Epithelial cell of proximal tubule (primary cell): Measurements from ENCODE around the gene KCNJ15. TPM values are rescaled to one million over a fixed set of nuclear protein-coding genes. Genes with fewer than 3 reads are reported as not detected.

ENCODE experiments used
- DNase-seq: peaks from one replicate; pipeline ENCODE4 v3.0.0-alpha.2; 2011; ENCODE audit warnings: low read depth
- H3K4me3 ChIP-seq: 2 replicates; pipeline ENCODE4 v1.5.1; 2011; ENCODE audit warnings: low read depth, mild to moderate bottlenecking, low read length
- total RNA-seq: library from RNA; depleted of rRNA; stranded (reverse); fragments of >200 nt; gene quantifications from 2 replicates; pipeline ENCODE4 v1.2.3, GENCODE V29; 2015
- TF ChIP-seq, protein P1 (sequence below): conservative IDR thresholded peaks from 2 replicates; pipeline ENCODE4 v1.5.1; 2012; ENCODE audit warnings: low read depth, mild to moderate bottlenecking, low read length

KCNJ15 gene
- total RNA-seq, 1 donor from 2014 or later = 38.9 TPM

DNA sequence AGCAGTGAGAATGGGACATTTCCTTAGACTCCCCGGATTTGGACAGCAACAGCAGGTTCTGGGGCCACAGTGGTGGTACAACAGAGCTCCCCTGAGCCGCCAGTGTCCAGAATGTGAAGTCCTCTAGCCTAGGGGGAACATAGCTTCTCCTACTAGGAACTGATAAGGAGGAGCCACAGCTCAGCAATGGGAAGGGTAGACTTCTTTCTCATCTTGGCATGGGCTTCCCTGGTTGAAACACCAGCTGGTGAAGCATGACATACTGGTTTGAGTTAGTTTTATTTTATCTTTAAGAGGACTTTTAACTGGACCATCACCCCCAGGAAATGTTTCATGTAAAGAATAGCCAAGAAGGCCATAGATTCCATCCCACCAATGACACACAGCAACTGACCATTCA is 68.4 kb downstream of the KCNJ15 start:
- TF ChIP-seq, protein P1, sequence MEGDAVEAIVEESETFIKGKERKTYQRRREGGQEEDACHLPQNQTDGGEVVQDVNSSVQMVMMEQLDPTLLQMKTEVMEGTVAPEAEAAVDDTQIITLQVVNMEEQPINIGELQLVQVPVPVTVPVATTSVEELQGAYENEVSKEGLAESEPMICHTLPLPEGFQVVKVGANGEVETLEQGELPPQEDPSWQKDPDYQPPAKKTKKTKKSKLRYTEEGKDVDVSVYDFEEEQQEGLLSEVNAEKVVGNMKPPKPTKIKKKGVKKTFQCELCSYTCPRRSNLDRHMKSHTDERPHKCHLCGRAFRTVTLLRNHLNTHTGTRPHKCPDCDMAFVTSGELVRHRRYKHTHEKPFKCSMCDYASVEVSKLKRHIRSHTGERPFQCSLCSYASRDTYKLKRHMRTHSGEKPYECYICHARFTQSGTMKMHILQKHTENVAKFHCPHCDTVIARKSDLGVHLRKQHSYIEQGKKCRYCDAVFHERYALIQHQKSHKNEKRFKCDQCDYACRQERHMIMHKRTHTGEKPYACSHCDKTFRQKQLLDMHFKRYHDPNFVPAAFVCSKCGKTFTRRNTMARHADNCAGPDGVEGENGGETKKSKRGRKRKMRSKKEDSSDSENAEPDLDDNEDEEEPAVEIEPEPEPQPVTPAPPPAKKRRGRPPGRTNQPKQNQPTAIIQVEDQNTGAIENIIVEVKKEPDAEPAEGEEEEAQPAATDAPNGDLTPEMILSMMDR = no peak
- DNase-seq = no peak
- no peak overlapping the region for H3K4me3 ChIP-seq

DNA sequence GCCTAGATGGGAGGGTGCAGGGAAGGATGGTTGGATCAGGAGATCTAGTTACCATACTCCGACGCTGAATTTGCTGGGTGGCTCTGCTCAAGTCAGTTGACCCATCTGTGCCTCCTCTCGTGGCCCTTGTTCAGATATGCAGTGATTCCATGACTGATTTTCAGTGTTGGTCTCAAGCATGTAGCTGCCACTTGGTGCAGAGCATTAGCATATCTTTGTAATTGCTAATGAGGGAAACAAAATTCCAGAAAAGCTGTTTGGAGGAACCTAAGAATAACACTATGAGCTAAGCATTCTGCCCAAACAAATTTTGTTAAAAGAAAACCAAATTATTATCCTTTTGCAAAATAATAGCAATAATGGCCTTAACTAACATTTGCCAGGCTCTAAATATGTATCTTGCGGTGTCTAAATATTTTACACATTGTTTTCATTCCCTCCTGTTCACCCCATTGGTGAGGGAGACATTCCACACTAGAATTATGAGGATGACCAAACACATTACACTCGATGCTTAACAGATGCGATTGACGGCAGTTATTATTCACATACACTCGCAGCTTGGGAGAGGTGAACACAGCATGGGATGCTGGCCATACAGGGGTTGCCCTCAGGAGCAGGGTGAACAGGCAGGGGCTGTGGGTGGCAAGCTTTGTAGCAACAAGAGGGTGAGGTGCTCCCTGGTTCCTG is 69.1 kb downstream of the KCNJ15 start:
- H3K4me3 ChIP-seq = no peak overlapping the region
- DNase-seq = no peak
- TF ChIP-seq, protein P1 = no peak

DNA sequence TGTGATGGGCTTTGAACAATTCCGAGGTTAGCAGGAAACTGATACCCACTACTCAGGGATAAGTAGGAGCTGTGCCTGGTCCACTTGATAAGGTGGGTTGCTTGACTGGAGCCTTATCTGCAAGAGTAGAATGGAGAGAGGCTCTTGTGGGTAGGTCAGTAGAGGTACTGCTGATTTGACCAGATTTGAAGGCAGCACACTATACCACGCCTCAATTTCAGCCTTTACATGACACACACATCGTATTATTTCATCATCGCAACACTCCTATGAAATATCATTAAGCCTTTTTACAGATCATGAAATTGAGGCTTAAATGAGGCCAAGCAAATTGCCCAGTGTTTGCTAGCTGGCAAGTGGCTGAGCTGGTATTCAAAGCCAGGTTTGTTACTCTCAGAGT is 69.6 kb downstream of the KCNJ15 start:
- H3K4me3 ChIP-seq = no peak overlapping the region
- TF ChIP-seq, protein P1 = no peak
- DNase-seq = no peak

DNA sequence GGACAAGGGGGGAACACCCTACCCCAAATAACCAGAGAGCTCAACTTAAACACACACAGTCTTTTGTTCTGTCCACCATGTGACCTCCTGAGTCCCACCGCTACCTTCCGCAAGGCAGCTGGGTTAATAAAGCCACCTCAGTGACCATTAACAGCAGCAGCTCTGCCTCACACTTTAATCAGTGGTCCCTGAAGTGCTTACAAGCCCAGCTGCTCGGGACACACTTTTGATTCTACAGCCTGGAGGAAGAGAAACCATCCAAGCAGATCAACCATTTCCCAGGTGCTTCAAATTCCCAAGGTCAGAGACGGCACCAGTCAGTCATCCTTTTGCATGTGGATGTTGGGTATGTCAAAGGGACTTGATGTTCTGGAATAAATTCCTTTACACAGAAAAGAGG is 70.1 kb downstream of the KCNJ15 start:
- no peak for DNase-seq
- H3K4me3 ChIP-seq = no peak overlapping the region
- TF ChIP-seq, protein P1 = no peak

DNA sequence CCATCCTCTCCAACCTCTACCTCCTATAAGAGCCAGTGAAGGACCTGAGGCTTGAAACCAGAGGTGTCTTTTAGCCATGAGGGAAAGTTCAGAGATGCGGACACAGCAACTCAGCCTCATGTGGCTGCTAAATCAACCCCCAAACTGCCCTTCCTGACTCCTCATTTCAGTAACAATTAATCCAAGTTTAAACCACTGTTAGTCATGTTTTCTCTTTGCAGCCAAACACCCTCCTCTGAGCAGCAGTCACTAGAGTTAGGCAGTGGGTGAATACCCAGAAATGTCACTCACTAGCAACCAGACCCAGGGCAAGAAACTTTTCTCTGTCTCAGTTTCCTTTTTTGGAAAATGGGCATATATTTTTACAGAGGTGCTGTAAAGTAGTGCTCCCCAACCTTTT is 71.2 kb downstream of the KCNJ15 start:
- TF ChIP-seq, protein P1 = no peak
- no peak for DNase-seq
- no peak overlapping the region for H3K4me3 ChIP-seq

DNA sequence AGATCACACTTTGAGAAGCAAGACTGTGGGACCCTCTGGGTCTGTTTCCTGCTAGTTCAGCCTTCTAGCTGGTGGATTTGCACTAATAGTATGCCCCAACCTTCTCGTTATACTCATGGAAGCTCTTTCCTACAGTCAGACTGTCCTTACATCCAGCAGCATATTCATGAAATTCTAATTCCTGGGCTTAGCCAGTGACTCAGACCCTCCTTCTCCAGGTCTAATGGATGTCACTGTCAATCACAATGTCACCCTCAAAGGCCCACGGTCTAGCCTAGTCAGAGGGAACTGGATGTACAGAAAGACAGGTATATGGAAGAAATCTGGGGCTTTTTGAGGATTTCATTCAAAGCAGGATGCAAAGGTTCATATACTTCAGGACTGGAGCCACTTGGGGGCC is 72.4 kb downstream of the KCNJ15 start:
- TF ChIP-seq, protein P1 = no peak
- no peak overlapping the region for H3K4me3 ChIP-seq
- no peak for DNase-seq

GRCh38 chr21:38330666-38331065 is 73.9 kb downstream of the KCNJ15 start:
- DNase-seq = no peak
- TF ChIP-seq, protein P1 = no peak

More at GRCh38 chr21:38330666-38331065, 73.9 kb downstream of the KCNJ15 start:
- H3K4me3 ChIP-seq = no peak overlapping the region
